Measurements from ENCODE around the gene ABCC4. TPM values are rescaled to one million over a fixed set of nuclear protein-coding genes. Genes with fewer than 3 reads are reported as not detected.
A peak's percentile ranks its signal among the peaks of the same experiment; 100 is the strongest.

The ABCC4 gene
- polyA plus RNA-seq, 1 donor, result 3.3 TPM

DNA sequence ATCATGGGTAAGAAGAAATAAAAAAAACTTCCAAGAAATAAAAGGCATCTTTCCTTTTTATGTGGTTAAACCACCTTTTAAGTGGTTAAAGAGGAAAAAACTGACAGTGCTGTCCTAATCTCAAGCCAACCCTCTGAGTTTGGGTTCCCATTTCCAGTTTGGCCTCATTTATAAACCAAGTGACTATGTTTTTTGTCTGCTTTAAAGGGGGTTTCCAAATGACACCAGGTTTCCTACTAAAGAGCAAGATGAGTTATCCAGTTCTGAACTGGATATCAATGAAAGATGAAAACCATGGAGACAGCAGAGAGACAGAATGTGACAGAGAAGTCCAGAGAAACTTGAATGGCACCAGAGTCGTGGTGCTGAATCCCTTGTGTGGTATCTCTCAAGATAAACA is 251.5 kb downstream of the ABCC4 start:
- no peak for DNase-seq (ENCODE audit: low read depth)

- no peak for DNase-seq (ENCODE audit: low read depth)
Observed at GRCh38 chr13:95044452-95045205, 256.6 kb downstream of the ABCC4 start.

DNA sequence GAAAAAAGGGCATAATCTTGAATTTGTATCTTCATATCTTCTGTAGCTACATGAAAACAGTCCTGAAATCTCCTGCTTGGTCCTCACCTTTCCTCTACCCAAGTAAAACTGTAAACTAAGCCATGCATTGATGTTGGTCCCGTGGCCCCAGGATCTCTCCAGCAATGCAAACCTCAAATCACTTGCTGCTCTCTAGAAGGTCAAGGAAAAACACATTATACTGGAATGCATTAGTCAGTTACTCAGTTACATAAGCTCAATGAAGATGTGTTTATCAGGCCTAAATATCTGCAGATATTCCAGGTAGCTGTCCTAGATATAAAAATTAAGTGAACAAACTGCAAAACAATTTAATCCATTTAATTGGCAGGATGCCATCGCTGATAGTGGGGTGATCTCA is 261.8 kb downstream of the ABCC4 start:
- DNase-seq (ENCODE audit: low read depth), result no peak

DNA sequence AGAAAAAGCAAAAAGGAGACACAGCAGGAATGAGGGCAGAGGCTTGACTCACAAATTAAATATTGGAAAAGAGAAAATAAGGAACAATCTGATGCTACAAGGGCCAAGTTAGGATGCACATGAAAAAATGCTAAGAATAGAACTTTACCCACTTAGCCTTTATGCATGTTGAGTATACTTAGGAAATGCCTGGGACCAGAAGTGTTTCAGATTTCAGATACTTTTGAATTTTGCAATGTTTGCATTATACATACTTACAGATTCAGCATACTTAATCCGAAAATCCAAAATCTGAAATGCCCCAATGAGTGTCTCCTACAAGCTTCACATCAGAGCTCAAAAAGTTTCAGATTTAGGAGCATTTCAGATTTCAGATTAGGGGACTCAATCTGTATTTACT is 262.3 kb downstream of the ABCC4 start:
- DNase-seq (ENCODE audit: low read depth), result no peak

DNA sequence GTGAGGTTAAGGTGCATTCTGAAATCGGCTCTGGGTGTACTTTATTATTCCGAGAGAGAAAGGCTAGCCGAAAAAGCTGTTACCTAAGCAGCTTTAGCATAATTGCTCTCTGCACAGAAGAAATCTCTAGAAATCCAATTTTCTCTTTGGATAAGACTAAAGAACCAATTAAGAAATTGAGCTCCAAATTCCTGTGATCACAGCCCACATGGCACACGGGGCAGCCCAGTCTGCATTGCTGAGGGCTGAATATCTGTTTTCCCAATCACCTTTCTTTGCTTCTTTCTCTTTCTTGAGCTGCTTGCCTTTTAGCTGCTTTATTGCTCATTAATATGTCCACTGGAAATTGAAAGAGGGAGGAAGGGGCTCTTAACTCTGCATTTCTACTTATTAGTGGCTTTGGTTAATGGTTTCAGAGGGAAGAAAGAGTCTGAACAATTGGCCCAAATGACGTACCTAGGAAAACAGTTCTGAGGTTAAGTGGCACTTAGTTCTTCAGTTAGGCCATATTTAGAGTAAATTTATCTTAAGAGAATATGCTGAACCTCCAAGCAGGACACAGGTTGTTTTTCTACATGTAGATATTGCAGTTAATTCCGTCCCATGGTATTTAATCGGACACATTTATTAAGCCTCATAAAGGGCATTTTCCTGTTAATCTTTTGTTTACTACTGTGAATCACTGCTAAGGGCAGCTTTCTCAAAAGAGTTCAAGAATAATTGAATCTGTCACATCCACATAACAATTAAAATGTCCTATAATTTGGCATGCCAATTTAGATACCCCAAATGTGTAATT is 265.7 kb downstream of the ABCC4 start:
- no peak for DNase-seq (ENCODE audit: low read depth)

DNA sequence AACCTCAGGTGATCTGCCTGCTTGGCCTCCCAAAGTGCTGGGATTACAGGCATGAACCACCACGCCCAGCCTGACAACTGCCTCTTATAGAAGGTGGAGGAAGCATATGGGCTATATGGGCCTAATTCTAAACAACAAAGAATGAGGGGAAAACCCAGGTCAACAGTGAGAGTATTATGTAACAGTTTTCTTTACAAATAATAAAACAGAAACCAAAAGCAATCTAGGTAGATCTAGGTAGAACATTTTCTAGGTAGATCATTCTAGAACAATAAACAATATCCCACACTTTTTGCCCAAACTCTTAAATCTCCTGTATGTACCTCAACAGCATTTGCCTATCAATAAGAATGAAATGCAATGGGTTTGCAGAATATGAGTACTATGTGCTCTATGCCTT is 267.4 kb downstream of the ABCC4 start:
- no peak for DNase-seq (ENCODE audit: low read depth)

DNA sequence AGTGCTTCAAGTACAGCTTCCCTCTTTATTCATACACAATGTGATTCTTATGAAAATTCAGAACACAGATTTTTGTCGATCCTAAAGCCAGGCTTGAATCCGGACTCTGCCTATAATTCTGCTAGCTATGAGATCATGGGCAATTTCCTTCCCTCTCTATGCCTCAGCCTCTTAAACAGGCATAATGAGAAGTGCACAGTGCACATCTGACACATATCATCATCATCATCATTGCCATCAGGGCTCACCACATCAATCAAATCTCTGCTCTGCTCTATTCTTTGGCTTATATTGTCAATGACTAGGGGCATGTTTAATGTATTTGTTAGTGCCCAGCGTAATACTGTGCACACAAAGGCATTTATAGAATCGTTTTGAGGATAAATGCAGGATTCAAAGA is 269.1 kb downstream of the ABCC4 start:
- DNase-seq (ENCODE audit: low read depth), result no peak

- peak; percentile 22 for DNase-seq (ENCODE audit: low read depth)
Observed at GRCh38 chr13:95030821-95031343, 270.4 kb downstream of the ABCC4 start.

DNA sequence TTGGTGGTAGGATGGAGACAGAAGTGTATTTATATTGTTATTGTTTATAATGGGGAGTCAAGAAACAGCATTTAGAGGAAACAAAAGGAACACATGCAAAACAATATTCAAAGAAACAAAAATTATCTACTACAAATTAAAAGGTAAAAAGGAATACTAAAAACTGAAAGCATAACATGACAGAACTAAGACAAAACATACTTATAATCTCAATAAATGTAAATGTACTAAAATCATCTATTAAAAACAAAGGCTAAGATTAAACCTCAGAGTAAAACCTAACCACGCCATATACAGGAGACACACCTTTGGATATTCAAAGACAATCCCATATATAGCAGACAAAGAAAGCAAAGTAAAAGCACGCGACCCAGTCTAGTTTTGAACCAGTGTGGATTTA is 273.6 kb downstream of the ABCC4 start:
- no peak for DNase-seq (ENCODE audit: low read depth)

GRCh38 chr13:95025116-95025515 is 276.1 kb downstream of the ABCC4 start:
- no peak for DNase-seq (ENCODE audit: low read depth)

DNA sequence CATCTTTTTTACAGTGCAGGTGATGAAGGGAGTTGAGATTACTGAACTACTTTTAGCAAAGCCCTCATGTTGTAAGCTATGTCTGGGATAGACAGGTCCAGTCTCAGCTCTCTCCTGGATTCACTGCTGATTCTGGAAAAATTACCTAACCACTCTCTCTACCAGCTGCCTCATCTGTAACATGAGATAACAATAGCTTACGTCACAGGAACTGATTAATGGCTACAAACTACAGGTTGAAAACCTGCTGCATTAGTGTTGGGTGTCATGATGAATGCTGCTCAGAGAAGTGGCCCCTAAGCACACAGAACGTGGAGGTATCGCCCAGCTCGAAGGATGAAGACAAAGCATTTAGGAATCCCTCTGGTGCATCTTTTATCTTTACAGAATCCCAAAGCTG is 277.8 kb downstream of the ABCC4 start:
- DNase-seq (ENCODE audit: low read depth), result no peak

- no peak for DNase-seq (ENCODE audit: low read depth)
Observed at GRCh38 chr13:95020298-95020987, 280.8 kb downstream of the ABCC4 start.

DNA sequence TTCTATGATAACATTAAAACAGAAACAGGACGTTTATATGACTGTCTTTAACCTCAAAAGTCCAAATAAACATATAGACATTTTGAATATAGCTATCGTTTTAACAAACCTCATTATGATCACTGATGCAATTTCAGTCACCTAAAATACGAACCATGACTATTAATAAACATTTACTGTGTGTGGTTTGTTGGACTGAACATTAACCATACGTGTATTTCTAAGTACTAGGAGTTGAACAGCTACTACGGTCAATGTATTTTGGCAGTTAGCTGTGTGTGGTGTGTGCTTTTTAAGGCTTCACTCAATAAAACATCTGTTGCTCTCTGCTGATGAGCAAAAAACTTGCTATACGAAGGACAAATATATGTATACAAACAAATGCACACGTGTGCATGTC is 281.4 kb downstream of the ABCC4 start:
- no peak for DNase-seq (ENCODE audit: low read depth)

- DNase-seq (ENCODE audit: low read depth), result no peak
Observed at GRCh38 chr13:95007322-95007721, 293.9 kb downstream of the ABCC4 start.

DNA sequence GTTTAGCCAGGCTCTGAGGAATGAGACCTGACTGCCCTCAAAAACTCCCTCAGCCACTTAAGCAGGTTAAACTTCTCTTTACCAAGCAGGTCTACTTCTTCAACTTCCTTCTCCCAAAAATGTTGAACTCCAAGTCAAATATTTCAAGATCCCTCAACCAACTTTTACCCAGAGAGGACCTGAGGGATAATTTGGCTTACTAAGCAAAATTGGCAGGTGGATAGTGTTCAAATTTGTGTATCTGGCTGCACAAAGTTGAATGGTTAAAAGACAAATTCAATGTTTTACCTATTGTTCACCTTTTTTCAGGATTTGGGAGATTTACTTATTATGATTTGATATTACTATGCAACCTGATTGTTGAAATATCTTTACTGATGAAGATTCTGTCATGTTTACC is 296.0 kb downstream of the ABCC4 start:
- no peak for DNase-seq (ENCODE audit: low read depth)

DNA sequence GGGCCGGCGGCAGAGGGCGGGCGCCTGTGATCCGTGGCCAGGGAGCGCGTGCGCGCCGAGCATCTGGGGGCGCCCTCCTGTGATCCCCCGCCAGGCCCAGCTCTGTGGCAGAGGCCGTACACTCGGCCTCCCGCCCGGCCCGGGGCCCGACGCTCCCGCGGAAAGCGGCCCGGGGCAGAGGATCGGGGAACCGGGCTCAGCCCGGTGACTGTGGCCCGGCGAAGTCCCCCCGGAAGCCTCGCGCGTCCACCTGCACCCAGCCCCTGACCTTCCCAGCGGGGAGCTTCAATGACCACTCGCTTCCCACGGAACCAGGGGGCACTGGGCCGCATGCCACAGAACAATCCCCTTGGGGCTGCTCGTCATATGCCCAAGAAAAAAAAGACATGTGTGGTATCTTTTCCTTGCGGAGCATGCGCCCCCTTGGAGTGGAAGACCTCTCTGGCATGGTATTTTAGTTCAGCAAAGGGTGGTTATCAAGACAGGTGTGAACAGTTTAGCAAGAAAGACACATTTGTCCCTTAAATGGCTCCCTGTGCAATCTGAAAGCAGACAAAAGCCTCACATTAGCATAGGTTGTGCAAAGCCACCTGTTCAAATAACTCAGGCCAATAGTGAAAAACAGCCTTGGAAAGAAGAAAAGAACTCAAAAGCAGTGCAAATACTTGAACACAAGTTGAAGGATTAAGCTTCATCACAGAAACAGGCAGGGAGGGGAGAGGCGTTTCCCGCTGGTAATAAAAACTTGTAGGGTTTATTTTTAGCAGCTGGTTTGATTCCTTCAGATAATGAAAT is 298.0 kb downstream of the ABCC4 start:
- no peak for DNase-seq (ENCODE audit: low read depth)

DNA sequence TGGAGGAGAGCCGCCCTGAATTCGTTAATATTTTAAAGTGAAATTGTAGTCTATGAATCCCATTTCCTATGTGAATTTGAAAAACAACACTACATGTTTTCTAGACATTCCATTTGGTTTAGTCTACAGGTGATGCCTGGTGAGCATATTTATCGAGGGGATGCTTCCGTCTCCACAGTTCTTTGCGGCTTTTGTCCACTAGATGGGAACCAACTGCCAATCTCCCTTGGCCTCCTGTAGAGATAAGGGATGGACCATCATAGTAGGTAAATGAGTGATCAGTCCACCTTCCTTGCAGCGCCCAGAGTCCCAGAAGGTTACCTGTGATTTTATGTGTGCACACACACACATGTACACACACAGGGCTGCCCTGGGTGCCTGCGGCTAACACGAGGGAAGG is 299.1 kb downstream of the ABCC4 start:
- no peak for DNase-seq (ENCODE audit: low read depth)

GRCh38 chr13:94999871-95000270 is 301.4 kb downstream of the ABCC4 start:
- DNase-seq (ENCODE audit: low read depth), result no peak

DNA sequence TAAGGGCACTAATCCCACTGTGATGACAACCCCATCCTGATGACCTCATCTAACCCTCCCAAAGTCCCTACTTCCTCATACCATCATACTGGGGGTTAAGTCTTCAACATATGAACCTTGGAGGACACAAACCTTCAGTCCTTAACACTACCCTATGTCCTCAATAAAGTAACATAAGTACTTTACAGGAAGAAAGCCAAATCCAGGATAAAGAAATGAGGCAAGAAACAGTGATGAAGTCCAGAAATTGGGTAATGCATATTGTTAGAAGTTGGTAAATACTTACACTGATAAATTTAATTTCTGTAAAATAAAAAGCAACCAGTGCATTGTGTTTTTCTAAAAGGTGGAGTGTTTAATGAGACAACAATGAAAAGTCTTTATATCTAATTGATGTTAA is 304.1 kb downstream of the ABCC4 start:
- DNase-seq (ENCODE audit: low read depth), result no peak

GRCh38 chr13:94996445-94996844 is 304.8 kb downstream of the ABCC4 start:
- no peak for DNase-seq (ENCODE audit: low read depth)

DNA sequence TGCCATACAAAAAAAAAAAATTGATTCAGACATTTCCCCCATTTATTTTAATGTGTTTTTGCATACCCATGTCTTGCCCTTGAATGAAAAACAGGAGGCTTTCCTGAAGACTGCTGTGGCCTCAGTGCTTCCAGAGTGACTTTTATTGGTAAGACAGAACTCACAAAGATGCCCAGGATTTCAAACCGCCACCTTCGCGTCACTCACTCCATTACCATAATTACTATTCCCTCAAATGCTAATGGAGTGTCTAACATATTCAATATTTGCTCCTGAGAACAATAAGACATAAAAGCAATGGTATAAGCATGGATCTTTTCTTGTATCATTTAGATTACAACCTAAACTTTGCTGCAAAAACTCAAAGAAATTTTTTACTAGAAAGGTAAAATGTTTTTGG is 306.7 kb downstream of the ABCC4 start:
- no peak for DNase-seq (ENCODE audit: low read depth)

DNA sequence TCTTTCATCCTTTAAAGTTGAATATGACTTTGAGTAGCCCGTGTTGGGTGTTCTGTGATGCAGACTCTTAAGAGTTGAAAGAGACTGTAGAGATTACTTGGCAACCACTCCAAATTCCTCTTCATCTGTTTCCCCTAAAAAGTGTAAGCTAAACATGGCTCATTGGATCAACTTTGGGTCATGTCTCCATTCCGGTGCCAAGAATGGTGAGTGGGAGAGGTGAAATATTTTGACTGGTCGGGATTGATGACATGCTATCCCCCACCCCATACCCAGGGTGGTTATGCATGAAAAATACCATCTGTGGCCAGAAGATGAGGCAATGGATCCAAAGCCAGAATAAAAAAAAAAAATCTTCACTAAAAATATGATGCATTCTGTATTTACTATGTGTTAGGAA is 307.6 kb downstream of the ABCC4 start:
- DNase-seq (ENCODE audit: low read depth), result no peak
